ENCODE measurements around the gene YARS1.

GRCh38 chr1:32772281-32773017 is 44.7 kb downstream of the YARS1 start:
- TF ChIP-seq POLR2A (IDR thresholded peaks at IDR 0.05) (no peak), CTCF (IDR thresholded peaks at IDR 0.05) (no peak)

Measured in lower leg skin (tissue), 3 donors.